GM21576 (cell line): ENCODE data around the gene OR2V1.
"Not testable (repeated sequence)": the region's sequence is repeated elsewhere in the genome, so short reads cannot be mapped to it uniquely, and the experiment has no call there.

Experiments used
- ATAC-seq: cut with Tn5 transposase; IDR thresholded peaks from one replicate; pipeline ENCODE4 v1.9.1; 2021; ENCODE audit warnings: mild to moderate bottlenecking, moderate library complexity; ENCODE audit not compliant: unreplicated experiment

The OR2V1 gene, protein sequence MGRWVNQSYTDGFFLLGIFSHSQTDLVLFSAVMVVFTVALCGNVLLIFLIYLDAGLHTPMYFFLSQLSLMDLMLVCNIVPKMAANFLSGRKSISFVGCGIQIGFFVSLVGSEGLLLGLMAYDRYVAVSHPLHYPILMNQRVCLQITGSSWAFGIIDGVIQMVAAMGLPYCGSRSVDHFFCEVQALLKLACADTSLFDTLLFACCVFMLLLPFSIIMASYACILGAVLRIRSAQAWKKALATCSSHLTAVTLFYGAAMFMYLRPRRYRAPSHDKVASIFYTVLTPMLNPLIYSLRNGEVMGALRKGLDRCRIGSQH

DNA sequence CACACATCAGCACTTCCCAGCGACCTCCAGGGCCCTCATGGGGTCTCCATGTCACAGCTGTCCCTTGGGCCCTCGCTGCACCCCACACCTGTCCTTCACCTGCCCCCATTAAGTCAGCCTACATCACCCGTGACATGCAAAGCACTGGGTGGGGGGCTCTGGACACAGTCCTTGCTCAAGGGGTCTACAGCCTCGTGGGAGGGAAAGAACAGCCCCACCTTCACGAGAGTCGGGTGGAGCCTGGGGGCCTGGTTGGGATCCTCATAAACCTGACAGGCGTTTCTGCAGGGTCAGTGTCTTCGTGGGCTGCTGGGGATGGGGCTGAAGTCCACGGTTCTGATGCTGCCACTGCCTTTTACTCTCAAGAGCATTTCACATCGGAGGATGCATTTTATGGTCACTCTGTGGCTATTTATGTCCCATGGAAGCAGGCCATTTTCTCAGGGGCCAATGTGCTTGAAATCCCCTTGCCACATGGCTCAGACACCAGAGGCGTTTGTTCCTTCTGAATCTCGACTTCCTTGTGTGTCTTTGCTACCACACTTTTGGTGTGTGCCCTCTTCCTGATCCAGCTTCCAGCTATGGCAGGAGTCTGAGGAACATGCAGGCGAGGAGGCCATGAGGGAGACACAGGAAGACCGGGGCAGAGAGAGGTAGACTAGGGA lies at the start of gene OR2V1:
Gene OR2V1, minus strand, starts transcription at position 338 of the 665 bp plus-strand sequence. CDS start 5,865 bp downstream, outside the sequence.
- no peak for ATAC-seq

GRCh38 chr5:181177559-181177958 lies 46.6 kb upstream of the OR2V1 start:
- not testable (repeated sequence) for ATAC-seq

DNA sequence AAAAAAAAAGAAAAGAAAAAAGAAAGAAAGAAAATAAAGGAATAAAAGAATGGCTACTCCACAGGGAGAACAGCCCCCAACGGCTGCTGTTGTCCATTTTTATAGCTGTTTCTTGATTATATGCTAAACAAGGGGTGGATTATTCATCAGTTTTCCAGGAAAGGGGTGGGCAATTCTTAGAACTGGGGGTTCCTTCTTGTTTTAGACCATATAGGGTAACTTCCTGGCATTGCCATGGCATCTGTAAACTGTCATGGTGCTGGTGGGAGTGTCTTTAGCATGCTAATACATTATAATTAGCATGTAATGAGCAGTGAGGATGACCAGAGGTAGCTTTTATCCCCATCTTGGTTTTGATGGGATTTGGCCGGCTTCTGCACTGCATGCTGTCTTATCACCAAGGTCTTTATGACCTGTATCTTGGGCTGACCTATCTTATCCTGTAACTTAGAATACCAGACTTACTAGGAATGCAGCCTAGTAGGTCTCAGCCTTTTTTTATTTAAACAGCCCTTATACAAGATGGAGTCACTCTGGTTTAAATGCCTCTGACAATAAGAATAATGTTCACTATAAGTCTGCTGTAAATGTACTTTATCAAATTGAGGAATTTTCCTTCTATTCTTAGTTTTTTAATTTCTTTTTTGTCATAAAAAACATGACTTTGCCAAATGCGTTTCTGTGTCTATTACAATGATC lies 45.4 kb upstream of the OR2V1 start:
- no peak for ATAC-seq

DNA sequence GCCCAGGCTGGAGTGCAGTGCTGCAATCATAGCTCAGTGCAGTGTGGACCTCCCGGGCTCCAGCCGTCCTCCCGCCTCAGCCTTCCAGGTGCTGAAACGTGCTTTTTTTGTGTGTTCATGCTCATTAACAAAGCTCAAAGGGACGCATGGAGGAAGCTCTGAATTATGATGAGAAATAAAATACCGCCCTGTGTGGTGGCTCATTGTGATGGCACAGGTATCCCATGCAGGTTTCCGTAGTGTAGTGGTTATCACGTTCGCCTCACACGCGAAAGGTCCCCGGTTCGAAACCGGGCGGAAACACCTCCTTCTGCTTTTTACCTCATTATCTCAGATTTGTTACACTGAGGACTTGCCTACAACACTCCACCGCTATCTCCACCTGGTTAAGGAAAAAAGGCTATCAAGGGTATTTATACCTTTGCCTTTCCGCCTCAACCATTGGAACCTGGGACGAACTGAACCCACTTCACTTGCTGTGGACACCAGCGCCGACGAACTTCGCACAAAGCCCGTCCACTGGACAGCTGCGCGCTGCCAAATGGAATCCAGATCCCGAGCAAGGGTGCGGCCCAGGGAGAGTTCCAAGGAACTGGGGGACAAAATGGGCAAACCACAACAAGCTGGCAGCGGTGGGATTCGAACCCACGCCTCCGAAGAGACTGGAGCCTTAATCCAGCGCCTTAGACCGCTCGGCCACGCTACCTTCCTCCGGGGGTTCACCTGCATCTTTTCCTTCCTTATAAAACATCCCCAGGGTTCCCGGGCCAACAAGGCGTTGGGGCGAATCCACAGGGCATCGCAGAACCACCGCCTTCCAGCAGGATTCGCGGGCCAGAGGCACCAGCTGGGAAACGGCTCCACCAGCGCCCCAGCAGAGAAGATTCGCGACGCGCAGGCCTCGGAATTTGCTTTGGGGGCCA lies 42.7 kb upstream of the OR2V1 start:
- peak; percentile 44 for ATAC-seq

GRCh38 chr5:181173027-181173419 lies 42.1 kb upstream of the OR2V1 start:
- peak; percentile 23 for ATAC-seq

- ATAC-seq: no peak
Observed at GRCh38 chr5:181171782-181172181, 40.8 kb upstream of the OR2V1 start.

DNA sequence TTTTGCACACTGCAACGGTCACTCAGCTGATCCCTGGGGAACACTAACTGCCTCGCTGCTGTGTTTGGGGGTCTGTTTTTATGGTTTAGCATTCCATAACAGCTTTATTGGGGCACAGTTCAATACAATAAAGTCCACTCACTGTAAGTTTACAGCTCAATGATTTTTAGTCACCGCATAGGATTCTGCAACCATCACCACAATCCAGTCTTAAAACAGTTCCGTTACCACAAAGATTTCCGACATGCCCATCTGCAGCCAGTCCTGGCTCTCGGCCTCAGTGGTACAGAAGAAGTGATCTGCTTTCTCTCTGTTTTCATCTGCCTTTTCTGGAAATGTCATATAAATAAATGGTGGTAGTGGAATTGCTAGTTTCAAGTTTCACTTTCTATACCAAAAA lies 40.0 kb upstream of the OR2V1 start:
- no peak for ATAC-seq

GRCh38 chr5:181170237-181170825 lies 39.4 kb upstream of the OR2V1 start:
- ATAC-seq: no peak

- ATAC-seq: not testable (repeated sequence)
Observed at GRCh38 chr5:181169459-181170236, 38.7 kb upstream of the OR2V1 start.

DNA sequence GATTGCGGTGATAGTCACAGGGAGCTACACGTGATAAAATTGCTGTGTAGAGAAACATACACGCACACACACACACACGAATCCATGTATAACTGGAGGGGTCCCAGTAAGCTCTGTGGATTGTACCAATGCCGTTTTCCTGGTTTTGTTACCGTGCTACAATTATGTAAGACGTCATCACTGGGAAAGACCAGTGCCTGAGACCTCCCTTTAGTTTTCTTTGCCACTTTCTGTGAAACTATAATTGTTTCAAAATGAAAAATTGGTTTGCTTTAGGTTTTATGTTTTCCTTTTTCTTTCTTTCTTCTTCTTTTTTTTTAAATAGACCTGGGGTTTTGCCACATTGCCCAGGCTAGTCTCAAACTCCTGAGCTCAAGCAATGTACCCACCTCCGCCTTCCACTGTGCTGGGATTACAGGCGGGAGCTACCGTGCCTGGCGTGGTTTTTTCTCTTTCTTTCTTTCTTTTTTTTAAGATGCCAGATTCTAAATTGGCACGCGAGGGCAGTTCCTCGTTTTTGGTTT lies 37.7 kb upstream of the OR2V1 start:
- no peak for ATAC-seq

- no peak for ATAC-seq
Observed at GRCh38 chr5:181167814-181168488, 37.0 kb upstream of the OR2V1 start.

DNA sequence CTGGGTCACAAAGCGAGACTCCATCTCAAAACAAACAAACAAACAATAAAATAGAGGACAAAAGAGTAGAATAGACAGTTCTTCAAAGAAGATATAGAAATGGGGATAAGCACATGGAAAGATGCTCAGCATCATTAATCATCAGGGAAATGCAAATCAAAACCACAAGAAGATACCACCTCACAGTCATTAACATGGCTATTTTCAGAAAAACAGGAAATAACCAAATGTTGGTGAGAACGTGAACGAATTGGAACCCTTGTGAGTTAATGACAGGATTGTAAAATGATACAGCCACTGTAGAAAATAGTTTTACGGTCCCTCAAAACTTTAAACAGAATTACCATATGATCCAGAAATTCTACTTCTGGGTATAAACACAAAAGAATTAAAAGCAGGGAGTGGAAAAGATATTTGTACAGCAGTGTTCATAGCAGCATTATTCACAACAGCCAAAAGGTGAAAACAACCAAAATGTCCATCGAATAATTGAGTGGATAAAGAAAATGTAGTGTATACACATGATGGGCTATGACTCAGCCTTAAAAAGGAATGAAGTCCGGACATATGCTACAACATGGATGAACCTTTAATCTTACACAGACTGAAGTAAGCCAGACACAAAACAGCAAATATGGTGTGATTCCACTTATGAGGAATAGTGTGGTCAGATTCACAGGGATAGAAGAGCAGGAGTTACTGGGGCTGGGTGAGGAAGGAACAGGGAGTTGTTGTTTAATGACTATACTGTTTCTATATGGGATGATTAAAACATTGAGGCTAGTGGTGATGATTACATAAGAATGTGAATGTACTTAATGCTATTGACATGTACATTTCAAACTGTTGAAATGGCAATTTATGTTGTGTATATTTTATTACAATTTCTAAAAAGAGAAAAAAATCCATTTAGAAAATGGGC lies 36.1 kb upstream of the OR2V1 start:
- no peak for ATAC-seq

- ATAC-seq: no peak
Observed at GRCh38 chr5:181164076-181164952, 33.3 kb upstream of the OR2V1 start.

GRCh38 chr5:181163487-181164075 lies 32.6 kb upstream of the OR2V1 start:
- ATAC-seq: no peak

- ATAC-seq: no peak
Observed at GRCh38 chr5:181161534-181162175, 30.7 kb upstream of the OR2V1 start.
